GM15510 (cell line): ENCODE data around the gene GSTO2.

ENCODE experiments used
- POLR2A ChIP-seq: IDR thresholded peaks from 3 replicates; pipeline ENCODE4 v1.6.1; 2011; ENCODE audit warnings: borderline replicate concordance; ENCODE audit not compliant: insufficient read length; ENCODE audit errors: extremely low read depth

The GSTO2 gene

GRCh38 chr10:104322416-104322782 lies 53.4 kb downstream of the GSTO2 start:
- no peak for TF ChIP-seq POLR2A

GRCh38 chr10:104323085-104323484 lies 54.1 kb downstream of the GSTO2 start:
- no peak for TF ChIP-seq POLR2A

DNA sequence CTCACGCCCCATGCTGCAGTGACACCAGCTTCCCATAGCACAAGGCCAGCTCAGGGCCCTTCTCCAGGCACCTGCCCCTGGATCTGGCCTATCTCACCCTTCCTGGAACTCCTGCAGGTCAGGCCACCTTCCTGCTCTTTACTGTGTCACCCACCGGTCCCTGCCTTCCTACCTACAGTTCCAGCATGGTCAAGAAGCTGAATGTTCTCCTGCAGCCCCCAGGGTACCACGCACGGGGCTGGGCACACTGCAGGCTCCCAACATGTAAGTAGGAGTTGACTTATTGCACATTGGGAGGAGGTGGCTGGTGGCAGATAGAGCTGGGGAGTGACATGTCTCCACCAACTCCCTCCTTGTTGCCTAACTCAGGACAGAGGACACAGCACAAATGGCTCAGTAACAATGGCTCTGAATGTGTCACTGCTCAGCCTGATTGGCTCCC lies 54.8 kb downstream of the GSTO2 start:
- no peak for TF ChIP-seq POLR2A

DNA sequence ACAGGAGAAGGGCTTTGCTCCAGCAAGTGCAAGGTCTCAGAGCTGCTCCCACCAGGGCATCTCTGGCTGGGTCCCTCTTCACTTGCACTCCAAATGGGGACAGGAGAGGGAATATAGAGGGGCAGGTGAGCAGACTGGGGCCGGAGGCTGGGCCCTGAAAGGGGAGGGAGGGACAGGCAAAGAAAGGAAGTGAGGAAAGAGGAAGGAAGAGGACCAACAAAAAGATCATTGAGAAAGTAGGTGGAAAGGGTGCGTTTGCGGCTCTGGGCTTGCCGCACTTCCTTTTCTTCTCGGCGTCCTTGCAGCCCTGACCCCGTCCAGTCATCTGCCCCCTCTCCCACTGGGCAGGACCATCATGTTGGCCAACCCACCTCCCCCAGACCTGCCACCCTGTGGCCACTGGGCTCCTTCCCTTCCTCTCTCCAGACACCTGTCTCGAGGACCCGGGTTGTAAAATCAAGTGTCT lies 55.3 kb downstream of the GSTO2 start:
- TF ChIP-seq POLR2A = no peak

- no peak for TF ChIP-seq POLR2A
Measured at GRCh38 chr10:104324931-104325330, 55.9 kb downstream of the GSTO2 start.

- no peak for TF ChIP-seq POLR2A
Measured at GRCh38 chr10:104325436-104326435, 56.8 kb downstream of the GSTO2 start.

DNA sequence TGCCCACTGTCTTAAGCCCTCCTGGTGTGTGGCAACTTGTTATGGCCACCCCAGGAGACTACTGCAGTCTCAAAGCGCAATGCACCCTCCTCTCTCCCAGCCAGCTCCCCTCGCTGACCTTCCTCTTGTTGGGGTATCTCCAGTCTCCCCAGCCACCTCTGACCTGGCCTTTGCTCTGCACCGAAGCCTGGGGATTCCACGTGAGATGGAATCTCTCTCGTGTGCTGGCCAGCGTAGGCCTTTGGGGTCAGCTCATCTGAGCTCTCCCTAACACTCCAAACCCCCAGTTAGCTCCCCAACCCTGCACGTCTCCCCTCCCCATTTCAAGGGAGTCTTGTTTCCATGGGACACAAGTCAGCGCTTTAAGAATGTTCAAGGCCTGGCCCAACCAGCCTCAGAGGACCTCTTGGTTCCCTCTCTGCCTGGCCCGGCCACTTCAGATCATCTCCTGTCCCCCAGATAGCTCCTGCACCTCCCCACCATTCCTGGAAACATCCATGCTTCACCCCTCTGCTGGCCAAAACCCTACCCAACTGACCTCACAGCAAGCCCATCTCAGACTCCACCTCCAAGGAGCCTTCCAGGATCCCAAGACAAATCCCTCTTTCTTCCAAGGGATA lies 58.1 kb downstream of the GSTO2 start:
- TF ChIP-seq POLR2A = no peak

GRCh38 chr10:104327745-104328645 lies 59.0 kb downstream of the GSTO2 start:
- TF ChIP-seq POLR2A = no peak

DNA sequence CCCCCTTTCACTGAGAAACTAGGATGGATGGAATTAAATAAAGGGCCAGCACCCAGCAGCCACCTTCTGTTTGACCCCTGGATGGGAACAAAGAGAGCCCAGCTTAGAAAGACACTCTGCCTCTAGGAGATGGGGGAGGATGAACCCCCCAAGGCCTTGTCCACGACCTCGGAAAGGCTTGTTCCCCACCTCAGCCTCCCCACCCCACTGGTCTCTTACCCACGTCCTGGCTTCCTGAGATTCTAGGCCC lies 59.6 kb downstream of the GSTO2 start:
- TF ChIP-seq POLR2A = no peak

GRCh38 chr10:104328896-104329710 lies 60.1 kb downstream of the GSTO2 start:
- no peak for TF ChIP-seq POLR2A

DNA sequence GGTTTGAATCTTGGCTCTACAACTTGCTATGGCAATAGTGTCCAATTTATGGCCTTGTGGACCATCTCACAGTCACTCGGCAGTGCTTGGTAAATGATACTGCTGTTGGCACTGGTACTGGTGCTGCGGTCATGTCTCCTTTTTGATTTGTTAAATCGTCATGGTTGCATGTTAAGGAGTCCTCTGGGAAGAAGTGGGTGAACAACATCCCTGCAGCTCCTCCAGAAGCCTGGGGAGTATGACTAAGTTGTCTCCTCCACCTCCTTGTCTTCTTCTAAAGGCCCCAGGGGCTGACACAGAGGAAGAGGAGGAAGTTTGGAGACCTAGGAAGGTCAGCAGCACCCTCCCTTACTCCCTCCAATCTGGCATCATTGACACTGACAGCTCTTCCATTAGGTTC lies 60.8 kb downstream of the GSTO2 start:
- no peak for TF ChIP-seq POLR2A

DNA sequence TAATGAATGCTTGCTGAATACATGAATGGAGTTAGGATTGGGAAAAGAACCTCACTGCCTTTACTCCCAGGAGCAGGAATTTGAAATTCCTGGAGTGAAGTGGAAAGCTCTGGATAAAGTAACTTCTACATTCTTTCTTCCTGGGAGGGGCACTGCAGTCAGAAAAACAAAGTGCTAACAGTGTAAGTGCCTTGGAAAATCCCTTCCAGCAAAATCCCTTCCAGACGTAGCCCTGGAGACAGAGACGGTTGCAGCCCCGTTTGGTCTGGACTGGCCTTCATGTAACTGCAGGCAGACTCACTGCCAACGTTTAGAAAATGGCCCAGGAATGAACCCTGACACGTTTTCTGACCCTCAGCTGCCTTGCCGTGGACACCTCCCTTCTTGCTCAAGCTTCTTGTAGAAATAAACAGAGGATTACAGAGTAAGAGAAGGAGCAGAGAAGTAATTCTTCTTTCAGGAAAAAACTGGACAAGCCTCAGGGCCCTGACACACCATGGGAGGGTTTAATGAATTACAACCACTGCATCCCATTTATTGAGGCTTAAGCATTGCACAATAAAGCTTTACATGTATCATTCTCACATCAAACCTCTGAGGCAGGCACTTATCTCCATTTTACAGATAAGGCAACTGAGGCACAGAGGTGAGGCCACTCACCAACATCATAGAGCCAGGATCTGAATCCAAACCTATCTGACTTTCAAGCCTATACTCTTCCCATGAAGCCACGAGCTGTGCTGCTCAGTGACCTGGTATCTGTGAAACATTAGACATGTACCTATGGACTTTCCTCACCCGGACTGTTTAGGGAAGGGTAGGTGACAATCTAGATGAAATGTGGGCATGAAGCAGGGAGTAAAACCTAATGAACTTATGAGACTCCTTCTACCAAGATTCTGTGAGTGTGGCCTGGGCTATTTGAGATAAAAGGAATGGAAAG lies 61.5 kb downstream of the GSTO2 start:
- no peak for TF ChIP-seq POLR2A

- TF ChIP-seq POLR2A = no peak
Measured at GRCh38 chr10:104331208-104331838, 62.3 kb downstream of the GSTO2 start.
